ENCODE results near the gene R3HDM2.

The R3HDM2 gene

GRCh38 chr12:57247041-57247440 is 183.8 kb downstream of the R3HDM2 start:
- no peaks in the 10 kb centered on the region for H3K36me3 ChIP-seq (ENCODE audit: insufficient read depth, low read length)
- peaks cover 25% of the 10 kb centered on the region for H3K4me1 ChIP-seq (ENCODE audit: insufficient read depth, low read length, poor library complexity, severe bottlenecking)
- no peak overlapping the region for H3K4me2 ChIP-seq (ENCODE audit: low read depth, low read length, poor library complexity, severe bottlenecking)
- no peaks in the 10 kb centered on the region for H3K27me3 ChIP-seq (ENCODE audit: insufficient read depth, low read length, poor library complexity, severe bottlenecking)
- peaks cover 6% of the 10 kb centered on the region for H3K79me2 ChIP-seq (ENCODE audit: insufficient read depth, low read length)
- no peak overlapping the region for H3K9ac ChIP-seq (ENCODE audit: low read depth, low read length, poor library complexity, severe bottlenecking)
- no peak overlapping the region for H3K4me3 ChIP-seq (ENCODE audit: low read length, poor library complexity, severe bottlenecking)
- no peaks in the 10 kb centered on the region for H4K20me1 ChIP-seq (ENCODE audit: insufficient read depth, low read length, poor library complexity, severe bottlenecking)
- H3F3A ChIP-seq (ENCODE audit: low read depth), result peaks cover 4% of the 10 kb centered on the region; the same call in 1 of the 2 replicates
- H3K9me3 ChIP-seq (ENCODE audit: insufficient read depth, low read depth, low read length), result no peaks in the 10 kb centered on the region
- no peaks in the 10 kb centered on the region for H3K9me2 ChIP-seq (replicated peaks; ENCODE audit: low read depth, low read length)
- no peak for TF ChIP-seq EZH2phosphoT487 (IDR thresholded peaks at IDR 0.05; ENCODE audit: borderline replicate concordance)
- TF ChIP-seq, protein P1, sequence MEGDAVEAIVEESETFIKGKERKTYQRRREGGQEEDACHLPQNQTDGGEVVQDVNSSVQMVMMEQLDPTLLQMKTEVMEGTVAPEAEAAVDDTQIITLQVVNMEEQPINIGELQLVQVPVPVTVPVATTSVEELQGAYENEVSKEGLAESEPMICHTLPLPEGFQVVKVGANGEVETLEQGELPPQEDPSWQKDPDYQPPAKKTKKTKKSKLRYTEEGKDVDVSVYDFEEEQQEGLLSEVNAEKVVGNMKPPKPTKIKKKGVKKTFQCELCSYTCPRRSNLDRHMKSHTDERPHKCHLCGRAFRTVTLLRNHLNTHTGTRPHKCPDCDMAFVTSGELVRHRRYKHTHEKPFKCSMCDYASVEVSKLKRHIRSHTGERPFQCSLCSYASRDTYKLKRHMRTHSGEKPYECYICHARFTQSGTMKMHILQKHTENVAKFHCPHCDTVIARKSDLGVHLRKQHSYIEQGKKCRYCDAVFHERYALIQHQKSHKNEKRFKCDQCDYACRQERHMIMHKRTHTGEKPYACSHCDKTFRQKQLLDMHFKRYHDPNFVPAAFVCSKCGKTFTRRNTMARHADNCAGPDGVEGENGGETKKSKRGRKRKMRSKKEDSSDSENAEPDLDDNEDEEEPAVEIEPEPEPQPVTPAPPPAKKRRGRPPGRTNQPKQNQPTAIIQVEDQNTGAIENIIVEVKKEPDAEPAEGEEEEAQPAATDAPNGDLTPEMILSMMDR (conservative IDR thresholded peaks at IDR 0.05; ENCODE audit: low read length), result no peak
- no peak overlapping the region for H2AFZ ChIP-seq (ENCODE audit: low read length)

GRCh38 chr12:57244312-57244696 is 186.5 kb downstream of the R3HDM2 start:
- Histone ChIP-seq H2AFZ (ENCODE audit: low read length) (no peak overlapping the region), H3K9me3 (ENCODE audit: insufficient read depth, low read depth, low read length) (no peaks in the 10 kb centered on the region), H3K36me3 (ENCODE audit: insufficient read depth, low read length) (no peaks in the 10 kb centered on the region), H3F3A (ENCODE audit: low read depth) (peaks cover 4% of the 10 kb centered on the region; the same call in 1 of the 2 replicates), H3K9me2 (replicated peaks; ENCODE audit: low read depth, low read length) (no peaks in the 10 kb centered on the region), H3K4me2 (ENCODE audit: low read depth, low read length, poor library complexity, severe bottlenecking) (no peak overlapping the region), H4K20me1 (ENCODE audit: insufficient read depth, low read length, poor library complexity, severe bottlenecking) (no peaks in the 10 kb centered on the region), H3K27me3 (ENCODE audit: insufficient read depth, low read length, poor library complexity, severe bottlenecking) (no peaks in the 10 kb centered on the region), H3K79me2 (ENCODE audit: insufficient read depth, low read length) (peaks cover 6% of the 10 kb centered on the region), H3K4me1 (ENCODE audit: insufficient read depth, low read length, poor library complexity, severe bottlenecking) (peaks cover 23% of the 10 kb centered on the region), H3K9ac (ENCODE audit: low read depth, low read length, poor library complexity, severe bottlenecking) (no peak overlapping the region), H3K4me3 (ENCODE audit: low read length, poor library complexity, severe bottlenecking) (no peak overlapping the region)
- TF ChIP-seq, protein P1 (conservative IDR thresholded peaks at IDR 0.05; ENCODE audit: low read length), result no peak
- TF ChIP-seq EZH2phosphoT487 (IDR thresholded peaks at IDR 0.05; ENCODE audit: borderline replicate concordance), result no peak

- Histone ChIP-seq H3K9me3 (ENCODE audit: insufficient read depth, low read depth, low read length) (no peaks in the 10 kb centered on the region), H3K79me2 (ENCODE audit: insufficient read depth, low read length) (peaks cover 6% of the 10 kb centered on the region), H3K4me3 (ENCODE audit: low read length, poor library complexity, severe bottlenecking) (peak overlapping the region; percentile 76), H3F3A (ENCODE audit: low read depth) (peaks cover 4% of the 10 kb centered on the region; the same call in 1 of the 2 replicates), H3K27me3 (ENCODE audit: insufficient read depth, low read length, poor library complexity, severe bottlenecking) (no peaks in the 10 kb centered on the region), H2AFZ (ENCODE audit: low read length) (no peak overlapping the region), H3K36me3 (ENCODE audit: insufficient read depth, low read length) (no peaks in the 10 kb centered on the region), H3K4me2 (ENCODE audit: low read depth, low read length, poor library complexity, severe bottlenecking) (peak overlapping the region; percentile 90), H3K9ac (ENCODE audit: low read depth, low read length, poor library complexity, severe bottlenecking) (peak overlapping the region; percentile 69), H3K4me1 (ENCODE audit: insufficient read depth, low read length, poor library complexity, severe bottlenecking) (peaks cover 20% of the 10 kb centered on the region), H3K9me2 (replicated peaks; ENCODE audit: low read depth, low read length) (no peaks in the 10 kb centered on the region), H4K20me1 (ENCODE audit: insufficient read depth, low read length, poor library complexity, severe bottlenecking) (no peaks in the 10 kb centered on the region)
- TF ChIP-seq, protein P1 (conservative IDR thresholded peaks at IDR 0.05; ENCODE audit: low read length), result peak; percentile 56
- no peak for TF ChIP-seq EZH2phosphoT487 (IDR thresholded peaks at IDR 0.05; ENCODE audit: borderline replicate concordance)
Measured at GRCh38 chr12:57243521-57244311, 187.1 kb downstream of the R3HDM2 start.
